ENCODE measurements around the gene CAV3.

CAV3 gene

DNA sequence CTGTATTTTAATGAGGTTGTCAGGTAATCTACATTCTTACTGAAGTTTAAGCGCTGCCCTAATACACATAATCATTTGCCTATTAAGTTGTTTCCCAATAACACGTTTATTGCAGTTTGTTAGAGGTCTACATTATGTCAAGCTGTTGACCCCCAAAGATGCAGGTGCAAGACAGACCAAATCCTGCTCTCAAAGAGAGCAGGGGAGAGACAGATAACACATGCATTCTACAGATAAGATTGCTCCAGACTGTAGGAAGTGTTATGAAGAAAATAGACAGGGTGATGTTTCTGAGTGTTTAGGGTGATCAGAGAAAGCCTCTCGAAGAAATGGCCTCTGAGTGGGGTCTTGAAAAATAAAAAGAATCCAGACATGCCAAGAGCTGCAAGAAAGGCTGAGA, 60.6 kb downstream of the CAV3 start:
- no peak for DNase-seq (ENCODE audit: low read depth in 3 of 3)
